Erythroblast (primary cell): ENCODE measurements around the gene SLC5A10.

Experiments
- GATA1 ChIP-seq: IDR thresholded peaks from 2 replicates; pipeline ENCODE4 v1.6.1; 2011; ENCODE audit warnings: low read depth, mild to moderate bottlenecking, control low read depth, low read length, moderate library complexity
- POLR2A ChIP-seq: IDR thresholded peaks from 2 replicates; pipeline ENCODE4 v1.6.1; 2011; ENCODE audit warnings: mild to moderate bottlenecking, low read length

DNA sequence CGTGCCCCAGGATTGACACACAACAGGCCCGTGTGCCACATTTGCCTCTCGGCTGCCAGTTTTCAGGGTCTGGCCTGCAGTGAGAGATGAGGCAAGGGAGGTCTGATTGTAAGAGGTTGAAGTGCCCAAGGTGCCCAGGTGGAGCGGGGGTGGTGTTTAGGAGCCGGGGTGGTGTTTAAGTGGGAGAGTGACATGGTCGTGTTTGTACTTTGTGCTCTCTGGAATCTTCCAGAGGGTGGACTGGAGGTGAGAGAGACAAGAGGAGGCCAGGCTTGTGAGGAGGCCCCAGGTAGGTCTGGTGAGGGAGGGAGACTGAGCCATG lies 10.5 kb downstream of the SLC5A10 start:
- TF ChIP-seq POLR2A (no peak), GATA1 (no peak)
